NAMALWA (cell line): Measurements from ENCODE around the gene TIAL1.
"Not testable (repeated sequence)": the region's sequence is repeated elsewhere in the genome, so short reads cannot be mapped to it uniquely, and the experiment has no call there.

ENCODE experiments used
- DNase-seq: peaks from one replicate; pipeline ENCODE4 v3.0.0-alpha.2; 2015; ENCODE audit warnings: low spot score

TIAL1 gene

DNA sequence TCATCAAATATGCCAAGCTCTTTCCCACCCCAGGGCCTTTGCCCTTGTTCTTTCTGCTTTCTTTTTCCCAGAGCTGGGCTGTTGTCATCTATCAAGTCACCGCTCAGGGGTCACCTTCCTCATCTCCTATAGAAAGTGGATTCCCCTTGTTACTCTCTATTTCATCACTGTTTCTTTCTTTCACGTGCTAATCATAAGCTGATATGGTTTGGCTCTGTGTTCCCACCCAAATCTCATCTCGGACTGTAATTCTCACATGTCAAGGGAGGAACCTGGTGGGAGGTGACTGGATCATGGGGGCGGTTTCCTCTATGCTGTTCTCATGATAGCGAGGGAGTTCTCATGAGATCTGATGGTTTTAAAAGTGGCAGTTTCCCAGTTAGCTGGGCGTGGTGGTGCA lies 17.0 kb upstream of the TIAL1 start:
- DNase-seq = no peak

DNA sequence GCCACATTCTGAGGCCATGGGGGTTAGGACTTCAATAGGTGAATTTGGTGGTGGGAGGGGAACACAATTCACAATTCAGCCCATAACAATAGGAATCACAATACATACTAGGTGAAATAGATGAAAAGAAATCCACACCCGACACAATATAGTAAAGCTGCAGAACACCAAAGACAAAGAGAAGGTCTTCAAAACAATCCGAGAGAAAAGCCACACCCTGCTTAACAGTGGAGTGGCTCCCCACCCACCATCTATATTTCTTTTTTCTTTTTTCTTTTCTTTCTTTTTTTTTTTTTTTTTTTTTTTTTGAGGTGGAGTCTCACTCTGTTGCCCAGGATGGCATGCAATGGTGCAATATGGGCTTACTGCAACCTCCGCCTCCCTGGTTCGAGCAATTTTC lies 14.7 kb upstream of the TIAL1 start:
- no peak for DNase-seq

GRCh38 chr10:119609516-119609915 lies 12.8 kb upstream of the TIAL1 start:
- DNase-seq = no peak

DNA sequence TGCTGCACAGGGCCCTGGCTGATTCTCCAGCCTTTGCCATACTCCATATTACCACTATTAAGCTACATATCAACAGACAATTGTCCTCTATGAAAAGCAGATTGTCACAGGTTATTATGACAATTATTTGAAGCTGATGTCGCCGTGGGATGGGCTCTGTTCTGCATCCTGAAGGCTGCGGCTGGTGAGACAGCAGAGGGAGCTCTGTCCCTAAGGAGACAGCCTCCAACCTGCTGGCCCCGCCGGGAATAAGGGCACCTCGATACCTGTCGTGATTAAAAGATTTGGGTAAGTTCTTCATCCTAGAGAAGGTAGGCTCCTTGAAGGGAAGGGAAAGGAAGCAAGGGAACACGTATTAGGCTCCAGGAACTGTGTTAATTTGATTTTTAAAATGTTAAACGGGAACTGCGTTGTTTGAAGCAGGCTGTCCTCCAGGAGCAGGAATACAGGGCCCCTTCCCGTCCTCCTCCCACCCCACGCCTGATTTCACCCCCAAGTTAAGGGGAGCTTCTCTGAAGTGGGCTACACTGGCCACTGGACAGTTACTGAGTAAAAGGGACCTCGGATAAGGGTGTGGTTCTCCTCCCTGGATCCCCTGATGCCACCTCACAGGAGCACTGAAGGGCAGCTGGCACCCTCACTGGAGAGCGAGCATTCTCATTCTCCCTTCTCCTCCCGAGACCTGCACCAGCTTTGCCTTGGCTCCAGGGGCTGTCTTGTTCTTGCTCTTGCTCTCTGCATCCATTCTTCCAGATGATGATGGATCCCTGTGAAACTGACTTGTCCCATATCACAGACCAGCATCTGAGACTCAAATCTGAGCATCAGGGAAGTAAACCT lies 11.8 kb upstream of the TIAL1 start:
- peak; percentile 23 for DNase-seq

DNA sequence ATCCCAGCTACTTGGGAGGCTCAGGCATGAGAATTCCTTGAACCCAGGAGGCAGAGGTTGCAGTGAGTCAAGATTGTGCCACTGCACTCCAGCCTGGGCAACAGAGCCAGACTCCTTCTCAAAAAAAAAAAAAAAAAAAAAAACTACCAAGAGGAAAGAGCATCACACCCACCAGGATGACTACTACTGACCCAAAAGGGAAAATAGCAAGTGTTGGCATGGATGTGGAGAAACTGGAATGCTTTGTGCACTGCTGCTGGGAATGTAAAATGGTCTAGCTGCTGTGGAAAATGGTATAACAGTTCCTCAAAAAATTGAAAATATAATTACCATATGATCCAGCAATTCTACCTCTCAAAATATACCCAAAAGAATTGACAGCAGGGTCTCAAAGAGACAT lies 7.7 kb upstream of the TIAL1 start:
- DNase-seq = no peak

DNA sequence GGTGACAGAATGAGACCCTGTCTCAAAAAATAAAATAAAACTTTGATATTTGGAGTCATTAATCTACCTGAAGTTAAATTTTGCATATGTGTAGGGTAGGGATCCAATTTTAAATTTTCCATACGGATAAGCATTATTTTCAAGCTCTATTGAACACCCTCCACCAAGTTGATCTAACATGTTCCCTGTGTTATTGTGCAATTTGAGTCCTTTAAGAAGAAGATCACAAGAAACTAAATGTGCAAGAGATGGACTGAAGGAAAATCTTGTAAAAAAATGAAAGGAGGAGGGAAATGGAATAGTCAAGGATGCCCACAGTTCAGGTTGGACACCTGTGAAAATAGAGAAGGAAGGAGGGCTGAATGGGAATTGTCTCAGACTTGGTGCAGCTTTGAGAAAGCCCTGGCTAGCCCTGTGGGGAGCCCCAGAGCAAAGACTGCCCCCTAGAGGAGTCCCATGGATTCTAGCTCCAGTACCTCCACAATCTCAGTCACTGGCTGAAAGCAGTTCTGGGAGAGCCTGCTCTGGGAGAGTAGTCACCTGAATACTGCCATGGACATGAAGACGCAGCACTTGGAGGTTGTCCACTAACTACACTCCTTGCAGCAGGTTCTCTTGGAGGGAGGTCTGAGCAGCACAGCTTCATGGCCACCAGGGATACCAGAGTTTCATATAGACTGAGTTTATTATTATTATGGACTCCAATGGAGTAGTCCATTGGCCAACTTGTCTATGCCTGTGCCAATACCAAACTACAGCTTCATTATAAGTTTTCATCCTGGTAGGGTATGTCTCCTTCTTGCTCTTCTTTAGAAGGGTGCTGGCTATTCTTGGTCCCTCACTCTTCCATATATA lies 5.7 kb upstream of the TIAL1 start:
- DNase-seq = peak; percentile 55

- DNase-seq = no peak
Measured at GRCh38 chr10:119598397-119598796, 1.6 kb upstream of the TIAL1 start.

DNA sequence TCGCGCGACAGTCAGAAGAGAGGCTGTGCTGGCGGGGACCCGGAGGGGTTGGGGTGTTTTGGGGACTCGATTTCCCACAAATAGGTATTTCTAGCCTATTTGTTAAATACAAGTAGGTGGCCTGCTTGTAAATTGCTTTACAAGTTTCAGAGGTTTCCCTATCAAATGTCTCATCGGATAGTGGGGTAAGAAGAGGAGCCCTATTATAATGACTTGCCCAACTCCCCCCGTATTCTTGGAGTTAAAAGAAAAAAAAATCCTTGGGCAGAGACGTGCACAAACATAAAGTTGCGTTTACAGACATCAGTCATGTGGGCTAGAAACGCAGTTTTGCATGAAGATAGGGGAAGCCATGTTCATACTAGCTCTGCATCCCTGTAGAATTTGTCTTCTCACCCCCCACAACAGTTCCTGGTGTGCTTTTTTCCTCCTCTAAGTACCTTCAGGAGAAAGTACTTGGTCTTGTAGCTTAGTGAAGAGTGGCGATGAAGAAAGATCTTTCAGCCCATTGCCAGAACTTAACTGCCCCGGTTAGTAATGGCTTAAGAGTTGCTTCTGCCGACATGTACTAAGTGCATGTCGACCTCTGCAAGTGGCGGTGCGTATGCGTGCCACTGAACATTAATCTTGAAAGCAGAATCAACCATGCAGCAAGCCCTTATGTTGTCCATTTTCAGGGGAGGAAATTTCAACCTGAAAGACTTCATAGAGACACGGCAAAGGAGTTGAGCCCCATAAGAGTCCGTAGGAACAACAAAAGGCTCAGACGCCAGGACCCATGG lies 832 bp upstream of the TIAL1 start:
- peak; percentile 73 for DNase-seq

DNA sequence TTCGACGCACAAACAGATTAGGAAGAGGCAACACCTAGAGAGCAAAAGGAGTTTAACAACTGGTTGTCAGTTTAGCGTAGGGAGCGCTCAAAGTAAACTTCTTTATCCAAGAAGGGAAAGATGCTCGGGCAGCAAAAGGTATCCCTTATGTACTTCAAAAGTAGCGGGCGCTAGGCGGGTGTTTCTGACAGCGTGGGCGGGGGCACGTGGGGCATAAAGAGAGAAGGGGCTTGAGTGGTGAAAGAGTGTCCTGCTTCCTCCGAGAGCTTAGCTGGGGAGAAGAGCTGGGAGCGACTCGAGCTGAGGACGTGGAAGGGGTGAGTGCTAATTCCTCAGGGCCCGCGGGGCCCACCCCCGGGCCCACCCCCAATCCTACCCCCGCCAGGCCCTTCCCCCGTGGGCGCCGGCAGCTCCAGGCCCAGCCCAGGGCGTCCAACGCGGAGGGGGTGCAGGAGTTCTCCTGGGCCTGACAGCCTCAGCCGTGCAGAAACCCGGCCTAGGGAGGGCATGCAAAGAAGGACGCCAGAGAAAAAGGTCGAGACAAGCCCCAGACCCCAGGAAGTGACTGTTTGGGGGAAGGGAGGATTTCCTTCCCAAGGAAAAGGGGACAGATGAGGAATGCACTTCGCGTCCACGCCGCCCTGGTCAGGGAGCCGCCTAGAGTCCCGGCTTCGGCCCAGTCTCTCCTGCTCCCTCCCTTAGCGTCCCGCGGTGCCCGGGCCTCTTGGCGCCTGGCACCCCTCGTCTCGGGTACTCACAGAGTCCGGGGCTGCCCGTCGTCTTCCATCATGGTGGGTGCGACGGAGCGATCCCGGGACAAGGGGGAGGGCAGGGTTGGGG lies 868 bp downstream of the TIAL1 start:
- DNase-seq = peak; percentile 63

DNA sequence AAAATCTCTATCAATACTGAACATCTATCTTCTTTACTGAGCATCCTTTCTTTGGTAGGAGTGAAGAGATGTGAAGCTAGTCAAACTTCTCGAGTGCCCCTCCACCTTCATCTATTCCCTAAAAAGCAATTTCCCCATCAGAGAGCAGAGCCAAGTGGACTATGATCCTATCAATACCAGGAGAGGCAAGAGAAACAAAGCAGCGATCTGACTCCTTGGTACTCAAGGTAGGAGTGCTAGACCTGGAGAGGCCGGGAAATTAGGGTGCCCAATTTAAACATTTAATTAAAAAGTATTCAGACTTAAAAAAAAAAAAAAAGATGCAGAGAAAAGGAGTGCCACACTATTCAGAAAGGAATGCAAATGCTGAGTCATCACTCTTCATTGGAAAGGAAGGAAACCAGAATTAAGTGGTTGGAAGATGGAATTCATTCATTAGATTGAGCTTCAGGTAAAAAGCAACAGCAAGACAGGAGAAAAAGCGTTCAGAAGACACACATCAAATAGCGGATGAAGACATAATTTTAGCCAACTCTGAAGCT lies 1.6 kb downstream of the TIAL1 start:
- DNase-seq = no peak

GRCh38 chr10:119588071-119588470 lies 8.7 kb downstream of the TIAL1 start:
- DNase-seq = no peak

DNA sequence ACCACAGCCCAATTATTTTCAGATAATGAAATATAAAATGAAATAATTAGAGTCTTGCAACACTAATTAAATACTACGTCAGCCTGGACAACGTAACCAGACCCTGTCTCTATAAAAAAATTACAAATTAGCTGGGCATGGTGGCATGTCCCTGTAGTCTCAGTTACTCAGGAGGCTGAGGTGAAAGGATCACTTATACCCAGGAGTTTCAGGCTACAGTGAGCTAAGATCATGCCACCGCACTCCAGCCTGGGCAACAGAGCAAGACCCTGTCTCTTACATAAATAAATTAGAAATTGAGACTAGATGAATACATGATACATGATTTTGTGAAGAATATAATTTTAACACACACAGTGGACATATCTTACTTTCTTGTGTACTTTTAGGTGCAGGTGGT lies 18.4 kb downstream of the TIAL1 start:
- DNase-seq = no peak

- DNase-seq = no peak
Measured at GRCh38 chr10:119575991-119576390, 20.8 kb downstream of the TIAL1 start.

DNA sequence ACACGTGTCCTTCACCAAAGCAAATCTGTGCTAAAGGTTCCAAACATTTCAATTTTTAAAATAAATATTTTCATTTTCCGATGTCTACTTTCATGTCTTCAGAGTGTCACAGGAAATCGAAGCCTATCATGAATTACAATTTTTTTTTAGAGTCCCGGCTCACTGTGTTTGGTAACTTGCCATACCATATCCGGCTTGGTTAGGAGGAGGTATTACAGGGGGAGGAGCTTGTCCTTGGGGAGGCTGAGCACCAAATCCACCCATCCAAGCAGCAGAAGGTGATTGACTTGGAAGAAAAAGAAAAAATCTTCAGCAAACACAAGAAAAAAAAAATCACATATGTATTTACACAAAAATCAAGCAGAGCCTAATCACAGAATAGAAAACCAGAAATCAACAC lies 21.3 kb downstream of the TIAL1 start:
- no peak for DNase-seq

DNA sequence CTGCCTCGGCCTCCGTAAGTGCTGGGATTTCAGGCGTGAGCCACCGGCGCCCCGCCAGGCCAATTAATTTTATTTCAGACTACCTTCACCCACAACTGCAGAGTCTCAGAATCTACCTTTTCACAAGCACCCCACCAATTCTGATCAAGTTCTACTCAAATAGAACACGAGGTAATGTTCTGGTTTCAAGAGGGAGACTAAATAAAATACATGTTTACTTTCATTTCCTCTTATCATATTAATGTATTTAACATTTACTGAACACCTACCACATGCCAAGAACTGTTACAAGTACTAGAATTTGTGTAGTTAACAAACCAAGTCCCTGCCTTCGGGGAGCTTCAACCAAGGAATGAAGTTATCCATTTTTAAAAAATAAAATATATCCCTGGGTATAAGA lies 28.8 kb downstream of the TIAL1 start:
- DNase-seq = no peak

- no peak for DNase-seq
Measured at GRCh38 chr10:119562097-119562496, 34.7 kb downstream of the TIAL1 start.

DNA sequence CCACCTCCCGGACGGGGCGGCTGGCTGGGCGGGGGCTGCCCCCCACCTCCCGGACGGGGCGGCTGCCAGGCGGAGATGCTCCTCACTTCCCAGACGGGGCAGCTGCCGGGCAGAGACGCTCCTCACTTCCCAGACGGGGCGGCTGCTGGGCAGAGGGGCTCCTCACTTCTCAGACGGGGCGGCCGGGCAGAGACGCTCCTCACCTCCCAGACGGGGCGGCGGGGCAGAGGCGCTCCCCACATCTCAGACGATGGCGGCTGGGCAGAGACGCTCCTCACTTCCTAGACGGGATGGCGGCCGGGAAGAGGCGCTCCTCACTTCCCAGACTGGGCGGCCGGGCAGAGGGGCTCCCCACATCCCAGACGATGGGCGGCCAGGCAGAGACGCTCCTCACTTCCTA lies 37.3 kb downstream of the TIAL1 start:
- DNase-seq = not testable (repeated sequence)

GRCh38 chr10:119556081-119556480 lies 40.7 kb downstream of the TIAL1 start:
- not testable (repeated sequence) for DNase-seq

- no peak for DNase-seq
Measured at GRCh38 chr10:119555178-119555784, 41.5 kb downstream of the TIAL1 start.

- DNase-seq = no peak
Measured at GRCh38 chr10:119550827-119551226, 45.9 kb downstream of the TIAL1 start.
